Subcutaneous abdominal adipose tissue (tissue), 5 donors: ENCODE results near the gene MMP7.
"Not testable (repeated sequence)": the region's sequence is repeated elsewhere in the genome, so short reads cannot be mapped to it uniquely, and the experiment has no call there.

Experiments used
- H3K27ac ChIP-seq: one replicate; pipeline ENCODE4 v1.7.0; 2013; ENCODE audit warnings: low read depth, mild to moderate bottlenecking, inconsistent platforms, low read length, moderate library complexity
- H3K27me3 ChIP-seq, 5 donors: one replicate each; pipeline ENCODE4 v1.7.0; 2013; ENCODE audit warnings: low read length in 5 of 5, inconsistent platforms in 1 of 5; ENCODE audit not compliant: control insufficient read depth in 5 of 5, insufficient read depth in 4 of 5
- H3K36me3 ChIP-seq, 5 donors: one replicate each; pipeline ENCODE4 v1.7.0; 2013; ENCODE audit warnings: low read length in 5 of 5; ENCODE audit not compliant: control insufficient read depth in 5 of 5, insufficient read depth in 5 of 5
- H3K4me1 ChIP-seq, 5 donors: one replicate each; pipeline ENCODE4 v1.7.0; 2013; ENCODE audit warnings: low read length in 5 of 5, mild to moderate bottlenecking in 3 of 5, moderate library complexity in 1 of 5; ENCODE audit not compliant: control insufficient read depth in 5 of 5, insufficient read depth in 5 of 5
- H3K4me3 ChIP-seq, 5 donors: one replicate each; pipeline ENCODE4 v1.7.0; 2013; ENCODE audit warnings: low read length in 5 of 5, low read depth in 1 of 5
- H3K9ac ChIP-seq, 5 donors: one replicate each; pipeline ENCODE4 v1.7.0; 2013; ENCODE audit warnings: low read length in 5 of 5, mild to moderate bottlenecking in 4 of 5, moderate library complexity in 3 of 5
- H3K9me3 ChIP-seq, 5 donors: one replicate each; pipeline ENCODE4 v1.7.0; 2013; ENCODE audit warnings: low read length in 5 of 5; ENCODE audit not compliant: control insufficient read depth in 5 of 5
- donor health status: healthy.
- donor health status: healthy.
- donor health status: healthy.
- donor health status: healthy.
- donor health status: healthy.

MMP7 gene

GRCh38 chr11:102522312-102523188 lies 8.0 kb downstream of the MMP7 start:
- peaks cover 0 to 4% (median 0%) of the 10 kb centered on the region in 5 donors for H3K27me3 ChIP-seq
- H3K9ac ChIP-seq = no peak overlapping the region
- no peaks in the 10 kb centered on the region for H3K36me3 ChIP-seq
- H3K4me1 ChIP-seq = no peaks in the 10 kb centered on the region
- no peak overlapping the region for H3K4me3 ChIP-seq
- no peak overlapping the region for H3K27ac ChIP-seq
- no peaks in the 10 kb centered on the region for H3K9me3 ChIP-seq

- no peaks in the 10 kb centered on the region for H3K9me3 ChIP-seq
- no peak overlapping the region for H3K27ac ChIP-seq
- no peak overlapping the region for H3K9ac ChIP-seq
- no peak overlapping the region for H3K4me3 ChIP-seq
- no peaks in the 10 kb centered on the region for H3K4me1 ChIP-seq
- H3K36me3 ChIP-seq = no peaks in the 10 kb centered on the region
- H3K27me3 ChIP-seq = peaks cover 0 to 4% (median 0%) of the 10 kb centered on the region in 5 donors
Measured at GRCh38 chr11:102521121-102521520, 9.4 kb downstream of the MMP7 start.

GRCh38 chr11:102520514-102520913 lies 10.0 kb downstream of the MMP7 start:
- Histone ChIP-seq H3K9ac (no peak overlapping the region), H3K27ac (no peak overlapping the region), H3K4me3 (no peak overlapping the region), H3K36me3 (no peaks in the 10 kb centered on the region), H3K9me3 (no peaks in the 10 kb centered on the region), H3K27me3 (peaks cover 0 to 4% (median 0%) of the 10 kb centered on the region in 5 donors), H3K4me1 (no peaks in the 10 kb centered on the region)

GRCh38 chr11:102518296-102519094 lies 12.1 kb downstream of the MMP7 start:
- Histone ChIP-seq H3K9me3 (no peaks in the 10 kb centered on the region), H3K27ac (no peak overlapping the region)

GRCh38 chr11:102517670-102518069 lies 12.9 kb downstream of the MMP7 start:
- no peak overlapping the region for H3K4me3 ChIP-seq
- no peak overlapping the region for H3K27ac ChIP-seq
- H3K36me3 ChIP-seq = no peaks in the 10 kb centered on the region
- no peaks in the 10 kb centered on the region for H3K27me3 ChIP-seq
- no peaks in the 10 kb centered on the region for H3K9me3 ChIP-seq
- H3K4me1 ChIP-seq = peaks cover 0 to 5% (median 0%) of the 10 kb centered on the region in 5 donors
- no peak overlapping the region for H3K9ac ChIP-seq

More at GRCh38 chr11:102518296-102519094, 12.1 kb downstream of the MMP7 start:
- peaks cover 0 to 5% (median 0%) of the 10 kb centered on the region in 5 donors for H3K4me1 ChIP-seq
- H3K36me3 ChIP-seq = no peaks in the 10 kb centered on the region
- no peak overlapping the region for H3K4me3 ChIP-seq
- H3K9ac ChIP-seq = no peak overlapping the region
- no peaks in the 10 kb centered on the region for H3K27me3 ChIP-seq

GRCh38 chr11:102516179-102516578 lies 14.4 kb downstream of the MMP7 start:
- Histone ChIP-seq H3K27ac (no peak overlapping the region), H3K4me1 (peaks cover 0 to 5% (median 0%) of the 10 kb centered on the region in 5 donors), H3K9me3 (no peaks in the 10 kb centered on the region)

GRCh38 chr11:102513869-102514268 lies 16.7 kb downstream of the MMP7 start:
- peaks cover 0 to 5% (median 0%) of the 10 kb centered on the region in 5 donors for H3K4me1 ChIP-seq
- H3K36me3 ChIP-seq = no peaks in the 10 kb centered on the region
- H3K4me3 ChIP-seq = no peak overlapping the region
- H3K9me3 ChIP-seq = no peaks in the 10 kb centered on the region
- H3K9ac ChIP-seq = no peak overlapping the region
- no peak overlapping the region for H3K27ac ChIP-seq
- no peaks in the 10 kb centered on the region for H3K27me3 ChIP-seq

More at GRCh38 chr11:102516179-102516578, 14.4 kb downstream of the MMP7 start:
- Histone ChIP-seq H3K4me3 (no peak overlapping the region), H3K9ac (no peak overlapping the region), H3K27me3 (no peaks in the 10 kb centered on the region), H3K36me3 (no peaks in the 10 kb centered on the region)

GRCh38 chr11:102510439-102511135 lies 20.0 kb downstream of the MMP7 start:
- peaks cover 0 to 4% (median 0%) of the 10 kb centered on the region in 5 donors for H3K27me3 ChIP-seq
- H3K36me3 ChIP-seq = no peaks in the 10 kb centered on the region
- no peak overlapping the region for H3K27ac ChIP-seq
- H3K4me3 ChIP-seq = no peak overlapping the region
- H3K9ac ChIP-seq = no peak overlapping the region
- peaks cover 0 to 5% (median 0%) of the 10 kb centered on the region in 5 donors for H3K4me1 ChIP-seq
- H3K9me3 ChIP-seq = no peaks in the 10 kb centered on the region

- H3K4me1 ChIP-seq, H3K9me3 ChIP-seq, H3K4me3 ChIP-seq, H3K27me3 ChIP-seq, H3K27ac ChIP-seq, H3K36me3 ChIP-seq, H3K9ac ChIP-seq: not testable (repeated sequence)
Measured at GRCh38 chr11:102502831-102503230, 27.7 kb downstream of the MMP7 start.
